HEK293 (cell line): Measurements from ENCODE around the gene CLCA1.

Experiments
- CTCF ChIA-PET: fragments of 350-600 bp; formaldehyde crosslinking; extraction: SDS; loops from one replicate; lab custom pipeline; 2021; ENCODE audit warnings: antibody characterized with exemption; lab: Yijun Ruan, JAX
- POLR2A ChIA-PET: fragments of 300-600 bp; formaldehyde crosslinking; extraction: SDS; loops from one replicate; lab custom pipeline; 2020; ENCODE audit warnings: antibody characterized with exemption, inconsistent platforms; lab: Yijun Ruan, JAX
- H3K27ac ChIP-seq: fragments of 200-500 bp; sonication (Bioruptor generic); 2 replicates; pipeline ENCODE4 v1.5.1; 2014; ENCODE audit warnings: low read depth, low read length, control low read depth, inconsistent platforms; ENCODE audit errors: extremely low read depth
- H3K36me3 ChIP-seq, 2 experiments: fragments of 200-500 bp in 1 of 2; sonication (Bioruptor generic) in 1 of 2; 1 replicate in 1 of 2; 2 replicates in 1 of 2; pipeline ENCODE4 v1.5.1; 2014 to 2017; ENCODE audit warnings: inconsistent platforms in 2 of 2, low read length in 2 of 2; ENCODE audit not compliant: control insufficient read depth in 2 of 2, insufficient read depth in 1 of 2
- H3K4me1 ChIP-seq: fragments of 200-500 bp; sonication (Bioruptor generic); 2 replicates; pipeline ENCODE4 v1.5.1; 2014; ENCODE audit warnings: mild to moderate bottlenecking, low read length, inconsistent platforms; ENCODE audit not compliant: control insufficient read depth, insufficient read depth
- H3K4me3 ChIP-seq: 2 replicates; pipeline ENCODE4 v1.5.1; 2011; ENCODE audit warnings: low read depth, mild to moderate bottlenecking, control low read depth, low read length, moderate library complexity
- H3K9me3 ChIP-seq: fragments of 200-500 bp; sonication (Bioruptor generic); 2 replicates; pipeline ENCODE4 v1.5.1; 2014; ENCODE audit warnings: low read depth, low read length, inconsistent platforms; ENCODE audit not compliant: control insufficient read depth, insufficient read depth
- EGR2 ChIP-seq: fragments of 450-650 bp; formaldehyde crosslinking; IDR thresholded peaks from 2 replicates; pipeline ENCODE4 v1.5.1; 2016; ENCODE audit warnings: low read depth, missing biosample characterization, missing genetic modification characterization
- TCF7L2 ChIP-seq: IDR thresholded peaks from 2 replicates; pipeline ENCODE4 v1.6.1; 2011; ENCODE audit warnings: low read depth, mild to moderate bottlenecking, inconsistent platforms, low read length, moderate library complexity, borderline replicate concordance
- ZBTB21 ChIP-seq: fragments of 450-650 bp; formaldehyde crosslinking; IDR thresholded peaks from 2 replicates; pipeline ENCODE4 v1.5.1; 2017; ENCODE audit warnings: missing biosample characterization, missing genetic modification characterization
- ZNF140 ChIP-seq: fragments of 450-650 bp; formaldehyde crosslinking; IDR thresholded peaks from 2 replicates; pipeline ENCODE4 v1.5.1; 2016; ENCODE audit warnings: missing biosample characterization, missing genetic modification characterization
- ZNF175 ChIP-seq: fragments of 450-650 bp; formaldehyde crosslinking; IDR thresholded peaks from 2 replicates; pipeline ENCODE4 v1.5.1; 2016; ENCODE audit warnings: missing biosample characterization, missing genetic modification characterization
- ZNF184 ChIP-seq: fragments of 450-650 bp; IDR thresholded peaks from 2 replicates; pipeline ENCODE4 v1.5.1; 2018; ENCODE audit warnings: missing biosample characterization, mild to moderate bottlenecking, missing genetic modification characterization
- ZNF239 ChIP-seq: fragments of 450-650 bp; formaldehyde crosslinking; IDR thresholded peaks from 2 replicates; pipeline ENCODE4 v1.5.1; 2016; ENCODE audit warnings: missing biosample characterization, missing genetic modification characterization
- ZNF341 ChIP-seq: fragments of 450-650 bp; formaldehyde crosslinking; IDR thresholded peaks from 2 replicates; pipeline ENCODE4; 2016; ENCODE audit warnings: low read depth, missing biosample characterization, missing genetic modification characterization
- ZNF366 ChIP-seq: fragments of 450-650 bp; formaldehyde crosslinking; conservative IDR thresholded peaks from 2 replicates; pipeline ENCODE4 v1.5.1; 2016; ENCODE audit warnings: missing biosample characterization, missing genetic modification characterization
- ZNF404 ChIP-seq: fragments of 450-650 bp; formaldehyde crosslinking; IDR thresholded peaks from 2 replicates; pipeline ENCODE4 v1.5.1; 2017; ENCODE audit warnings: missing biosample characterization, missing genetic modification characterization
- ZNF416 ChIP-seq: fragments of 450-650 bp; formaldehyde crosslinking; IDR thresholded peaks from 2 replicates; pipeline ENCODE4 v1.5.1; 2016; ENCODE audit warnings: missing biosample characterization, missing genetic modification characterization
- ZNF514 ChIP-seq: fragments of 450-650 bp; formaldehyde crosslinking; IDR thresholded peaks from 2 replicates; pipeline ENCODE4 v1.5.1; 2016; ENCODE audit warnings: missing biosample characterization, missing genetic modification characterization
- ZNF548 ChIP-seq: fragments of 450-650 bp; formaldehyde crosslinking; IDR thresholded peaks from 2 replicates; pipeline ENCODE4 v1.5.1; 2016; ENCODE audit warnings: missing biosample characterization, missing genetic modification characterization
- ZNF791 ChIP-seq: fragments of 450-650 bp; formaldehyde crosslinking; IDR thresholded peaks from 2 replicates; pipeline ENCODE4 v1.5.1; 2016; ENCODE audit warnings: missing biosample characterization, missing genetic modification characterization
- ZSCAN30 ChIP-seq: fragments of 450-650 bp; IDR thresholded peaks from 2 replicates; pipeline ENCODE4 v1.5.1; 2018; ENCODE audit warnings: missing biosample characterization, mild to moderate bottlenecking, missing genetic modification characterization, moderate library complexity
- TF ChIP-seq, protein P1 (sequence below): fragments of 450-650 bp; formaldehyde crosslinking; IDR thresholded peaks from 2 replicates; pipeline ENCODE4 v1.5.1; 2016; ENCODE audit warnings: missing biosample characterization, missing genetic modification characterization
- TF ChIP-seq, protein P2 (sequence below): fragments of 450-650 bp; formaldehyde crosslinking; IDR thresholded peaks from 2 replicates; pipeline ENCODE4 v1.5.1; 2016; ENCODE audit warnings: missing biosample characterization, missing genetic modification characterization

Gene CLCA1

DNA sequence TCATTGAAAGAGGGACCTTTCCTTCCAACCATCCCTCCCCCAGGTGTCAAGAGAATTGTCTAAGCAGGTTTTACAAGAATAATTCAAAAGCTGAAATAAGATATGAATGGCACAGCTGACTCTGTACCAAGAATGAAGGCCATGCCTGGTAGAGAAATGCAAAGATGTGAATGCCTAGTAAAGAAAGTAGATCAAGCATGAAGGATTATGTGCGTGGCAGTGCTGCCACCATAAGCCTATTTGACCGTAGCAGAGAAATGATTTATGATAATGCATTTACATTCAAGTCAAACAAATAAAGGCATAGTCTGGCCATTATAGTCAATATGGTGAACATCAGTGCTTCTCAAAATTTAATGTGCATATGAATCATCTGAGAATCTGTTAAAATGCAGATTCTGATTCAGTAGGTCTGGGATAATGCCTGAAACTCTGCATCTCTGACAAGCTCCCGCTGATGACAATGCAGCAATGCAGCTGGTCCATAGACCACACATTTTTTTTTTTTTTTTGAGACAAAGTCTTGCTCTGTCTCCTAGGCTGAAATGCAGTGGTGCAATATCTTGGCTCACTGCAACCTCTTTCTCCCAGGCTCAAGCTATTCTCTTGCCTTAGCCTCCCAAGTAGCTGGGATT lies 61.6 kb downstream of the CLCA1 start:
- CTCF ChIA-PET, result interaction anchor here (0.8 to 1.3 kb wide), 4 partner anchors 15 to 180 kb away, joined by 3 to 4 read pairs (median 4); no protein-coding TSS in a partner anchor
- TF ChIP-seq ZNF239 (tag by site-specific recombination), result no peak
- no peak for TF ChIP-seq ZBTB21 (tag by site-specific recombination)
- TF ChIP-seq ZNF548 (tag by site-specific recombination), result no peak
- TF ChIP-seq ZNF175 (tag by site-specific recombination), result no peak
- no peak for TF ChIP-seq TCF7L2
- no peak for TF ChIP-seq ZNF366 (tag by site-specific recombination)
- no peak for TF ChIP-seq ZNF341 (tag by site-specific recombination)

DNA sequence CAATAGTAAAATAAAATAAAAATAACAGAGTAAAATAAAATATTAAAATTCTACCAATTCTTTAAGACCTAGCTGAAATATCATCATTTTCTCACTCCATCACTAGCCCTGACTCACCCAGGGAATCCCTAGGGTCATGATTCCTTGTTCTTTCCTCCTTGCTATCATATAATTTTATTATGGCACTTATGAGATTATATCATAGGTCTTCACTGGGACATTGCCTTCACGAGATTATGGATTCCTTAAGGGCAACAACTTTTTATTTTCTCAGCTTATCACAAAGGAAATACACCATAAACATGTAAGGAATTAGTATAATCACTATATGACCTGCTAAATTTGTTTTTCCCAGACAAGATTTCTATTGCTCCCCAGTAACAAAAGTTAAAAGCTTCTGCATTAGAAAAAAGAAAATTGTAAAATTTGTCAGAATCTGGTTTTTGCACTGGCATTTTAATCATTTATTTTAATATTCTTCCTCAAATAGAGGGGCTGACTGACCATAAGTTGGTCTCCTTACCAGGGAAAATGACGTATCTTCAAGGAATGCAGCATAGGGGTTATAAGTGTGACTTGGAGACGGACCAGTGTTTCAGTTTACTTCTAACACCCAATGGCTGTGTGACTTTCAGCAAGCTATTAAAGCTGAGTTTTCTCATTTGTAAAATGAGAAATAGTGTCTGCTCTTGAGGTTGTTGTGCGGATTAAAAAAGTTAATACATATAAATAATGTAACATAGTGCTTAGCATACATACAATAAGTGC lies 69.4 kb downstream of the CLCA1 start:
- no peak for TF ChIP-seq ZNF791 (tag by site-specific recombination)
- Histone ChIP-seq H3K4me1 (no peaks in the 10 kb centered on the region), H3K9me3 (no peaks in the 10 kb centered on the region), H3K27ac (no peak overlapping the region), H3K36me3 (no peaks in the 10 kb centered on the region), H3K4me3 (no peak overlapping the region)
- ChIA-PET POLR2A (no interaction called here), CTCF (interaction anchor here (0.6 to 1.3 kb wide), 4 partner anchors 23 to 39 kb away, joined by 3 to 4 read pairs (median 4); no protein-coding TSS in a partner anchor)

More for the DNA sequence above, 61.6 kb downstream of the CLCA1 start:
- H3K36me3 ChIP-seq, result no peaks in the 10 kb centered on the region
- H3K27ac ChIP-seq, result no peak overlapping the region
- H3K9me3 ChIP-seq, result no peaks in the 10 kb centered on the region
- POLR2A ChIA-PET, result no interaction called here
- H3K4me3 ChIP-seq, result no peak overlapping the region
- H3K4me1 ChIP-seq, result no peaks in the 10 kb centered on the region

DNA sequence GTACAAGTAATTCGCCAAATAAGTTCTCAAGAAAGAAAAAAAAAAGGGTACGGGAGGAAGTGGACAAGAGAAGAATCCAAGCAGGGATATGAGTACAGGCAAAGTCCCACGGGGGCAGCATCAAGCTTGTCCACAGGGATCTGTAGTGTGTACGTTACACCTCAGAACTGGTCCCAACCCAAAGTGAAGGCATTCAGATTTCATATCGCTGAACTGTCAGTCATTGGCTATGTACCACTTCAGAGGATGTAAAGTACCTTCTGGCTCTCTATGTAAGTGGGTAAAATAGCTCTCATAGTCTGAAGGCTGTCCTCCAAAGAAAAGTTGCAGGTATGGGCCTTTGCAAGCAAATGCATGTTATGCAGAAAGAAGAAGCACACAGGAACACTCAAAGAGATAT lies 70.0 kb downstream of the CLCA1 start:
- ChIA-PET CTCF (interaction anchor here (0.9 kb wide), 1 partner anchor 39 kb away, joined by 3 read pairs; no protein-coding TSS in a partner anchor), POLR2A (no interaction called here)
- TF ChIP-seq ZNF366 (tag by site-specific recombination), result no peak
- no peak for TF ChIP-seq ZNF514
- TF ChIP-seq ZNF791 (tag by site-specific recombination), result no peak
- no peak for TF ChIP-seq EGR2
- no peak for TF ChIP-seq ZNF184
- TF ChIP-seq, protein P1, sequence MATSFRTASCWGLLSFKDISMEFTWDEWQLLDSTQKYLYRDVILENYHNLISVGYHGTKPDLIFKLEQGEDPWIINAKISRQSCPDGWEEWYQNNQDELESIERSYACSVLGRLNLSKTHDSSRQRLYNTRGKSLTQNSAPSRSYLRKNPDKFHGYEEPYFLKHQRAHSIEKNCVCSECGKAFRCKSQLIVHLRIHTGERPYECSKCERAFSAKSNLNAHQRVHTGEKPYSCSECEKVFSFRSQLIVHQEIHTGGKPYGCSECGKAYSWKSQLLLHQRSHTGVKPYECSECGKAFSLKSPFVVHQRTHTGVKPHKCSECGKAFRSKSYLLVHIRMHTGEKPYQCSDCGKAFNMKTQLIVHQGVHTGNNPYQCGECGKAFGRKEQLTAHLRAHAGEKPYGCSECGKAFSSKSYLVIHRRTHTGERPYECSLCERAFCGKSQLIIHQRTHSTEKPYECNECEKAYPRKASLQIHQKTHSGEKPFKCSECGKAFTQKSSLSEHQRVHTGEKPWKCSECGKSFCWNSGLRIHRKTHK (tag by site-specific recombination), result no peak
- no peak for TF ChIP-seq ZSCAN30 (tag by site-specific recombination)
- TF ChIP-seq, protein P2, sequence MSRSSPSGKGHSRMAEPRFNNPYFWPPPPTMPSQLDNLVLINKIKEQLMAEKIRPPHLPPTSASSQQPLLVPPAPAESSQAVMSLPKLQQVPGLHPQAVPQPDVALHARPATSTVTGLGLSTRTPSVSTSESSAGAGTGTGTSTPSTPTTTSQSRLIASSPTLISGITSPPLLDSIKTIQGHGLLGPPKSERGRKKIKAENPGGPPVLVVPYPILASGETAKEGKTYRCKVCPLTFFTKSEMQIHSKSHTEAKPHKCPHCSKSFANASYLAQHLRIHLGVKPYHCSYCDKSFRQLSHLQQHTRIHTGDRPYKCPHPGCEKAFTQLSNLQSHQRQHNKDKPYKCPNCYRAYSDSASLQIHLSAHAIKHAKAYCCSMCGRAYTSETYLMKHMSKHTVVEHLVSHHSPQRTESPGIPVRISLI (tag by site-specific recombination), result no peak
- TF ChIP-seq ZNF416 (tag by site-specific recombination), result no peak
- no peak for TF ChIP-seq ZNF404 (tag by site-specific recombination)
- TF ChIP-seq ZNF140 (tag by site-specific recombination), result no peak
- Histone ChIP-seq H3K4me1 (no peaks in the 10 kb centered on the region), H3K4me3 (no peak overlapping the region), H3K9me3 (no peaks in the 10 kb centered on the region), H3K27ac (no peak overlapping the region), H3K36me3 (no peaks in the 10 kb centered on the region)
